HEK293 (cell line): ENCODE results near the gene SIGLECL1.

ENCODE experiments used
- CTCF ChIA-PET: fragments of 350-600 bp; formaldehyde crosslinking; extraction: SDS; loops from one replicate; lab custom pipeline; 2021; ENCODE audit warnings: antibody characterized with exemption; lab: Yijun Ruan, JAX
- POLR2A ChIA-PET: fragments of 300-600 bp; formaldehyde crosslinking; extraction: SDS; loops from one replicate; lab custom pipeline; 2020; ENCODE audit warnings: antibody characterized with exemption, inconsistent platforms; lab: Yijun Ruan, JAX
- H3K27ac ChIP-seq: fragments of 200-500 bp; sonication (Bioruptor generic); 2 replicates; pipeline ENCODE4 v1.5.1; 2014; ENCODE audit warnings: low read depth, low read length, control low read depth, inconsistent platforms; ENCODE audit errors: extremely low read depth
- H3K36me3 ChIP-seq, 2 experiments: fragments of 200-500 bp in 1 of 2; sonication (Bioruptor generic) in 1 of 2; 1 replicate in 1 of 2; 2 replicates in 1 of 2; pipeline ENCODE4 v1.5.1; 2014 to 2017; ENCODE audit warnings: inconsistent platforms in 2 of 2, low read length in 2 of 2; ENCODE audit not compliant: control insufficient read depth in 2 of 2, insufficient read depth in 1 of 2
- H3K4me1 ChIP-seq: fragments of 200-500 bp; sonication (Bioruptor generic); 2 replicates; pipeline ENCODE4 v1.5.1; 2014; ENCODE audit warnings: mild to moderate bottlenecking, low read length, inconsistent platforms; ENCODE audit not compliant: control insufficient read depth, insufficient read depth
- H3K4me3 ChIP-seq: 2 replicates; pipeline ENCODE4 v1.5.1; 2011; ENCODE audit warnings: low read depth, mild to moderate bottlenecking, control low read depth, low read length, moderate library complexity
- H3K9me3 ChIP-seq: fragments of 200-500 bp; sonication (Bioruptor generic); 2 replicates; pipeline ENCODE4 v1.5.1; 2014; ENCODE audit warnings: low read depth, low read length, inconsistent platforms; ENCODE audit not compliant: control insufficient read depth, insufficient read depth
- OSR2 ChIP-seq: fragments of 450-650 bp; formaldehyde crosslinking; IDR thresholded peaks from 2 replicates; pipeline ENCODE4 v1.5.1; 2016; ENCODE audit warnings: missing biosample characterization, missing genetic modification characterization
- REPIN1 ChIP-seq: fragments of 450-650 bp; formaldehyde crosslinking; IDR thresholded peaks from 2 replicates; pipeline ENCODE4 v1.5.1; 2017; ENCODE audit warnings: missing biosample characterization, missing genetic modification characterization, low read depth
- ZFP69B ChIP-seq: fragments of 450-650 bp; formaldehyde crosslinking; IDR thresholded peaks from 2 replicates; pipeline ENCODE4 v1.5.1; 2016; ENCODE audit warnings: missing biosample characterization, missing genetic modification characterization
- ZNF16 ChIP-seq: fragments of 450-650 bp; formaldehyde crosslinking; IDR thresholded peaks from 2 replicates; pipeline ENCODE4 v1.5.1; 2016; ENCODE audit warnings: low read depth, missing biosample characterization, missing genetic modification characterization
- ZNF248 ChIP-seq: fragments of 450-650 bp; formaldehyde crosslinking; IDR thresholded peaks from 2 replicates; pipeline ENCODE4 v1.5.1; 2017; ENCODE audit warnings: missing biosample characterization, missing genetic modification characterization
- ZNF302 ChIP-seq: fragments of 450-650 bp; formaldehyde crosslinking; IDR thresholded peaks from 2 replicates; pipeline ENCODE4 v1.5.1; 2016; ENCODE audit warnings: missing biosample characterization, missing genetic modification characterization, low read depth
- ZNF350 ChIP-seq: fragments of 450-650 bp; formaldehyde crosslinking; IDR thresholded peaks from 2 replicates; pipeline ENCODE4 v1.5.0; 2017; ENCODE audit warnings: missing biosample characterization, mild to moderate bottlenecking, missing genetic modification characterization
- ZNF354C ChIP-seq: fragments of 450-650 bp; formaldehyde crosslinking; IDR thresholded peaks from 2 replicates; pipeline ENCODE4 v1.5.1; 2016; ENCODE audit warnings: missing biosample characterization, missing genetic modification characterization, low read depth, borderline replicate concordance
- ZNF426 ChIP-seq: fragments of 450-650 bp; formaldehyde crosslinking; IDR thresholded peaks from 2 replicates; pipeline ENCODE4 v1.5.1; 2017; ENCODE audit warnings: missing biosample characterization, missing genetic modification characterization, mild to moderate bottlenecking, inconsistent platforms, moderate library complexity
- ZNF549 ChIP-seq: fragments of 450-650 bp; IDR thresholded peaks from 2 replicates; pipeline ENCODE4 v1.5.1; 2018; ENCODE audit warnings: missing biosample characterization, missing genetic modification characterization, mild to moderate bottlenecking, inconsistent platforms, moderate library complexity
- ZNF585B ChIP-seq: fragments of 450-650 bp; formaldehyde crosslinking; IDR thresholded peaks from 2 replicates; pipeline ENCODE4 v1.5.1; 2016; ENCODE audit warnings: missing biosample characterization, missing genetic modification characterization
- ZNF629 ChIP-seq: fragments of 450-650 bp; formaldehyde crosslinking; IDR thresholded peaks from 2 replicates; pipeline ENCODE4 v1.5.1; 2017; ENCODE audit warnings: missing biosample characterization, missing genetic modification characterization
- ZNF707 ChIP-seq: fragments of 450-650 bp; formaldehyde crosslinking; IDR thresholded peaks from 2 replicates; pipeline ENCODE4 v1.5.1; 2016; ENCODE audit warnings: missing biosample characterization, missing genetic modification characterization
- ZNF792 ChIP-seq: fragments of 450-650 bp; formaldehyde crosslinking; IDR thresholded peaks from 2 replicates; pipeline ENCODE4 v1.5.1; 2016; ENCODE audit warnings: missing biosample characterization, missing genetic modification characterization
- TF ChIP-seq, protein P1 (sequence below): fragments of 450-650 bp; formaldehyde crosslinking; IDR thresholded peaks from 2 replicates; pipeline ENCODE4 v1.5.1; 2017; ENCODE audit warnings: missing biosample characterization, missing genetic modification characterization
- TF ChIP-seq, protein P2 (sequence below): fragments of 450-650 bp; formaldehyde crosslinking; IDR thresholded peaks from 2 replicates; pipeline ENCODE4 v1.5.1; 2016; ENCODE audit warnings: missing biosample characterization, missing genetic modification characterization
- TF ChIP-seq, protein P3 (sequence below): fragments of 450-650 bp; IDR thresholded peaks from 2 replicates; pipeline ENCODE4 v1.5.1; 2018; ENCODE audit warnings: missing biosample characterization, mild to moderate bottlenecking, missing genetic modification characterization
- TF ChIP-seq, protein P4 (sequence below): fragments of 450-650 bp; formaldehyde crosslinking; IDR thresholded peaks from 2 replicates; pipeline ENCODE4 v1.5.1; 2016; ENCODE audit warnings: missing biosample characterization, missing genetic modification characterization, low read depth

SIGLECL1 gene

GRCh38 chr19:51274049-51274770 is 23.3 kb downstream of the SIGLECL1 start:
- POLR2A ChIA-PET: no interaction called here
- Histone ChIP-seq H3K4me1 (no peaks in the 10 kb centered on the region), H3K36me3 (no peaks in the 10 kb centered on the region), H3K4me3 (no peak overlapping the region)
- TF ChIP-seq ZNF354C (tag by site-specific recombination) (no peak), ZNF426 (no peak), ZNF707 (no peak)
- TF ChIP-seq, protein P1, sequence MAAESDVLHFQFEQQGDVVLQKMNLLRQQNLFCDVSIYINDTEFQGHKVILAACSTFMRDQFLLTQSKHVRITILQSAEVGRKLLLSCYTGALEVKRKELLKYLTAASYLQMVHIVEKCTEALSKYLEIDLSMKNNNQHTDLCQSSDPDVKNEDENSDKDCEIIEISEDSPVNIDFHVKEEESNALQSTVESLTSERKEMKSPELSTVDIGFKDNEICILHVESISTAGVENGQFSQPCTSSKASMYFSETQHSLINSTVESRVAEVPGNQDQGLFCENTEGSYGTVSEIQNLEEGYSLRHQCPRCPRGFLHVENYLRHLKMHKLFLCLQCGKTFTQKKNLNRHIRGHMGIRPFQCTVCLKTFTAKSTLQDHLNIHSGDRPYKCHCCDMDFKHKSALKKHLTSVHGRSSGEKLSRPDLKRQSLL: no peak
- TF ChIP-seq, protein P2, sequence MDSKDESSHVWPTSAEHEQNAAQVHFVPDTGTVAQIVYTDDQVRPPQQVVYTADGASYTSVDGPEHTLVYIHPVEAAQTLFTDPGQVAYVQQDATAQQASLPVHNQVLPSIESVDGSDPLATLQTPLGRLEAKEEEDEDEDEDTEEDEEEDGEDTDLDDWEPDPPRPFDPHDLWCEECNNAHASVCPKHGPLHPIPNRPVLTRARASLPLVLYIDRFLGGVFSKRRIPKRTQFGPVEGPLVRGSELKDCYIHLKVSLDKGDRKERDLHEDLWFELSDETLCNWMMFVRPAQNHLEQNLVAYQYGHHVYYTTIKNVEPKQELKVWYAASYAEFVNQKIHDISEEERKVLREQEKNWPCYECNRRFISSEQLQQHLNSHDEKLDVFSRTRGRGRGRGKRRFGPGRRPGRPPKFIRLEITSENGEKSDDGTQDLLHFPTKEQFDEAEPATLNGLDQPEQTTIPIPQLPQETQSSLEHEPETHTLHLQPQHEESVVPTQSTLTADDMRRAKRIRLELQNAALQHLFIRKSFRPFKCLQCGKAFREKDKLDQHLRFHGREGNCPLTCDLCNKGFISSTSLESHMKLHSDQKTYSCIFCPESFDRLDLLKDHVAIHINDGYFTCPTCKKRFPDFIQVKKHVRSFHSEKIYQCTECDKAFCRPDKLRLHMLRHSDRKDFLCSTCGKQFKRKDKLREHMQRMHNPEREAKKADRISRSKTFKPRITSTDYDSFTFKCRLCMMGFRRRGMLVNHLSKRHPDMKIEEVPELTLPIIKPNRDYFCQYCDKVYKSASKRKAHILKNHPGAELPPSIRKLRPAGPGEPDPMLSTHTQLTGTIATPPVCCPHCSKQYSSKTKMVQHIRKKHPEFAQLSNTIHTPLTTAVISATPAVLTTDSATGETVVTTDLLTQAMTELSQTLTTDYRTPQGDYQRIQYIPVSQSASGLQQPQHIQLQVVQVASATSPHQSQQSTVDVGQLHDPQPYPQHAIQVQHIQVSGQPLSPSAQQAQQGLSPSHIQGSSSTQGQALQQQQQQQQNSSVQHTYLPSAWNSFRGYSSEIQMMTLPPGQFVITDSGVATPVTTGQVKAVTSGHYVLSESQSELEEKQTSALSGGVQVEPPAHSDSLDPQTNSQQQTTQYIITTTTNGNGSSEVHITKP (tag by site-specific recombination): no peak
- TF ChIP-seq, protein P3, sequence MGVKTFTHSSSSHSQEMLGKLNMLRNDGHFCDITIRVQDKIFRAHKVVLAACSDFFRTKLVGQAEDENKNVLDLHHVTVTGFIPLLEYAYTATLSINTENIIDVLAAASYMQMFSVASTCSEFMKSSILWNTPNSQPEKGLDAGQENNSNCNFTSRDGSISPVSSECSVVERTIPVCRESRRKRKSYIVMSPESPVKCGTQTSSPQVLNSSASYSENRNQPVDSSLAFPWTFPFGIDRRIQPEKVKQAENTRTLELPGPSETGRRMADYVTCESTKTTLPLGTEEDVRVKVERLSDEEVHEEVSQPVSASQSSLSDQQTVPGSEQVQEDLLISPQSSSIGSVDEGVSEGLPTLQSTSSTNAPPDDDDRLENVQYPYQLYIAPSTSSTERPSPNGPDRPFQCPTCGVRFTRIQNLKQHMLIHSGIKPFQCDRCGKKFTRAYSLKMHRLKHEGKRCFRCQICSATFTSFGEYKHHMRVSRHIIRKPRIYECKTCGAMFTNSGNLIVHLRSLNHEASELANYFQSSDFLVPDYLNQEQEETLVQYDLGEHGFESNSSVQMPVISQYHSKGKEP (tag by site-specific recombination): no peak
- TF ChIP-seq, all 188 proteins: peak for 0
- H3K9me3 ChIP-seq: no peaks in the 10 kb centered on the region
- no peak overlapping the region for H3K27ac ChIP-seq
- CTCF ChIA-PET: interaction anchor here (1.7 kb wide), 1 partner anchor 15 kb away, joined by 6 read pairs; no protein-coding TSS in a partner anchor

DNA sequence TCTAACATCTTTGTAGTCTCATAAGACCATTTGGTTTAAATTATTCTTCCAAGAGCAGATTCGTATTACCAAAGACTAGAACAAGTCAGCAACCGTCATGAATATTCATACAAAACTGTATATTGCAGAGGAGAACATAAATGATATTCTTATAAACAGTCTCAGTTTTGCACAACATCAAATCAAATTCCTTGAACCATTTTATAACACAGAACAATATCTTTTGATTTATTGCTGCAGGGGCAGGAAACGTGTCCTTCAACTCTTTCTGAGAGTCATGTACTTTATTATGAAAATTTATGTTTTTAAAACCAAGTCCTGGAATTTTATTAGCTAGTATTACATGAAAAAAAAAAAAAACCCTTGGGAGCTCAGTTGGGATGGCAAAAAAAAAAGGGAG is 26.2 kb downstream of the SIGLECL1 start:
- Histone ChIP-seq H3K27ac (no peak overlapping the region), H3K4me3 (no peak overlapping the region), H3K4me1 (no peaks in the 10 kb centered on the region), H3K9me3 (no peaks in the 10 kb centered on the region), H3K36me3 (no peaks in the 10 kb centered on the region)
- POLR2A ChIA-PET: interaction anchor here (0.6 kb wide), 1 partner anchor 551 kb away, joined by 3 read pairs; no protein-coding TSS in a partner anchor
- TF ChIP-seq REPIN1 (no peak), ZNF16 (no peak), ZNF549 (no peak), ZNF350 (no peak), ZNF585B (tag by site-specific recombination) (no peak), ZNF302 (tag by site-specific recombination) (no peak)
- TF ChIP-seq, all 188 proteins: peak for 0
- CTCF ChIA-PET: interaction anchor here (0.7 kb wide), 1 partner anchor 578 kb away, joined by 3 read pairs; no protein-coding TSS in a partner anchor

DNA sequence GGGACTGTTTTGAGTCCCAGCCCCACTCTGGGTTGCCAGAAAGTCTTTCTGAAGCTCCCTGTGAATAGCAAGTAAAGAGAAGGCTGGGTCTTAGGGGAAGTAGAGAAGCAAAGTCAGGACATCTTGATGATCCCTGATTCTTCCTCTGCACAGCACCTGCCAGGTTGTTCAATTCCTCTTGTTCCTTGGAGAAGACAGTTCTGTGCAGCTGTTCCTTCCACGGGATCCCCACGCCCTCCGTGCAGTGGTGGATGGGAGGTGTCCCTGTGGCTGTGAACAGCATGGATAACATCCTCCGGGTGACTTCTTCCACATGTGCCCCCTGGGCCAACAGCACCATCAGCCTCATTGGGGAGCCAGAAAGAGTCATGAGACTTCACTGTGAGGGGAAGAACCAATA is 31.5 kb downstream of the SIGLECL1 start:
- H3K9me3 ChIP-seq: no peaks in the 10 kb centered on the region
- no peaks in the 10 kb centered on the region for H3K4me1 ChIP-seq
- H3K27ac ChIP-seq: no peak overlapping the region
- CTCF ChIA-PET: interaction anchor here (0.6 to 0.9 kb wide), 3 partner anchors 139 to 160 kb away, joined by 3 to 5 read pairs (median 3); no protein-coding TSS in a partner anchor
- H3K4me3 ChIP-seq: no peak overlapping the region
- no peaks in the 10 kb centered on the region for H3K36me3 ChIP-seq
- POLR2A ChIA-PET: interaction anchor here (0.6 kb wide), 1 partner anchor 289 kb away, joined by 6 read pairs; the partner anchor contains the start of gene ZNF175
- TF ChIP-seq ZFP69B (tag by site-specific recombination) (no peak), ZNF792 (no peak), ZNF629 (no peak), OSR2 (tag by site-specific recombination) (no peak), ZNF248 (no peak)
- TF ChIP-seq, protein P4, sequence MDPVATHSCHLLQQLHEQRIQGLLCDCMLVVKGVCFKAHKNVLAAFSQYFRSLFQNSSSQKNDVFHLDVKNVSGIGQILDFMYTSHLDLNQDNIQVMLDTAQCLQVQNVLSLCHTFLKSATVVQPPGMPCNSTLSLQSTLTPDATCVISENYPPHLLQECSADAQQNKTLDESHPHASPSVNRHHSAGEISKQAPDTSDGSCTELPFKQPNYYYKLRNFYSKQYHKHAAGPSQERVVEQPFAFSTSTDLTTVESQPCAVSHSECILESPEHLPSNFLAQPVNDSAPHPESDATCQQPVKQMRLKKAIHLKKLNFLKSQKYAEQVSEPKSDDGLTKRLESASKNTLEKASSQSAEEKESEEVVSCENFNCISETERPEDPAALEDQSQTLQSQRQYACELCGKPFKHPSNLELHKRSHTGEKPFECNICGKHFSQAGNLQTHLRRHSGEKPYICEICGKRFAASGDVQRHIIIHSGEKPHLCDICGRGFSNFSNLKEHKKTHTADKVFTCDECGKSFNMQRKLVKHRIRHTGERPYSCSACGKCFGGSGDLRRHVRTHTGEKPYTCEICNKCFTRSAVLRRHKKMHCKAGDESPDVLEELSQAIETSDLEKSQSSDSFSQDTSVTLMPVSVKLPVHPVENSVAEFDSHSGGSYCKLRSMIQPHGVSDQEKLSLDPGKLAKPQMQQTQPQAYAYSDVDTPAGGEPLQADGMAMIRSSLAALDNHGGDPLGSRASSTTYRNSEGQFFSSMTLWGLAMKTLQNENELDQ (tag by site-specific recombination): no peak
